Endothelial cell of umbilical vein (primary cell): ENCODE data around the gene WDR77. TPM values are rescaled to one million over a fixed set of nuclear protein-coding genes. Genes with fewer than 3 reads are reported as not detected.

Experiments
- BruUV-seq: library from RNA; stranded (reverse); fragments of 400-500 nt; replicated peaks from 2 replicates; lab custom pipeline; 2021; lab: Mats Ljungman, UMichigan
- CTCF ChIA-PET: fragments of 300-600, 350-600 bp; sonication (Branson Sonifier 250); formaldehyde crosslinking; loops from one replicate; lab custom pipeline; 2021; ENCODE audit warnings: antibody characterized with exemption, inconsistent platforms; lab: Charles Lee
- POLR2A ChIA-PET: fragments of 300-600, 350-600 bp; sonication (Branson Sonifier 250); formaldehyde crosslinking; loops from one replicate; lab custom pipeline; 2021; ENCODE audit warnings: antibody characterized with exemption, inconsistent platforms; lab: Charles Lee
- DNase-seq: peaks from one replicate; pipeline ENCODE4 v3.0.0-alpha.2; 2011; ENCODE audit warnings: low read depth, low spot score
- FAIRE-seq: peaks from 2 replicates; lab custom pipeline; 2011; peaks lifted over from hg19 to GRCh38; lab: Jason Lieb, UNC
- H2AFZ ChIP-seq: 2 replicates; pipeline ENCODE4 v1.6.0; 2012; ENCODE audit warnings: low read depth, low read length, control low read depth, inconsistent platforms
- H3K27ac ChIP-seq: 2 replicates; pipeline ENCODE4 v1.5.1; 2011; ENCODE audit warnings: low read depth, mild to moderate bottlenecking, control low read depth, low read length, moderate library complexity; ENCODE audit not compliant: insufficient read depth
- H3K27me3 ChIP-seq, 2 experiments: 2 replicates each; pipeline versions ENCODE4 v1.6.0 to v1.6.1; 2011; ENCODE audit warnings: low read length in 2 of 2, mixed read lengths in 1 of 2; ENCODE audit not compliant: control insufficient read depth in 2 of 2, insufficient read depth in 2 of 2
- H3K36me3 ChIP-seq, 2 experiments: 2 replicates in 1 of 2; 3 replicates in 1 of 2; pipeline ENCODE4 v1.5.1; 2011; ENCODE audit warnings: low read length in 2 of 2, mild to moderate bottlenecking in 1 of 2, moderate library complexity in 1 of 2; ENCODE audit not compliant: control insufficient read depth in 2 of 2, insufficient read depth in 2 of 2; ENCODE audit errors: extremely low read depth in 1 of 2
- H3K4me1 ChIP-seq: 3 replicates; pipeline ENCODE4 v1.5.1; 2011; ENCODE audit warnings: mild to moderate bottlenecking, low read length; ENCODE audit not compliant: control insufficient read depth, insufficient read depth; ENCODE audit errors: extremely low read depth
- H3K4me2 ChIP-seq: 2 replicates; pipeline ENCODE4 v1.6.1; 2011; ENCODE audit warnings: low read length, control low read depth, mixed read lengths; ENCODE audit not compliant: insufficient read depth
- H3K4me3 ChIP-seq, 3 experiments: fragments of 200-600 bp in 1 of 3; sonication (generic), shearing (Covaris generic) in 1 of 3; replicated peaks in 1 of 3; 2 replicates each; pipeline ENCODE4 v1.5.1; 2011 to 2016; ENCODE audit warnings: control low read depth in 3 of 3, low read length in 3 of 3, mild to moderate bottlenecking in 2 of 3, inconsistent platforms in 1 of 3, low read depth in 1 of 3, moderate library complexity in 1 of 3; ENCODE audit not compliant: insufficient read depth in 1 of 3
- H3K79me2 ChIP-seq: 2 replicates; pipeline ENCODE4 v1.6.0; 2012; ENCODE audit warnings: low read length, inconsistent platforms; ENCODE audit not compliant: control insufficient read depth, insufficient read depth
- H3K9ac ChIP-seq: replicated peaks from 2 replicates; pipeline ENCODE3; 2011; ENCODE audit warnings: low read length, control low read depth; ENCODE audit not compliant: insufficient read depth; ENCODE audit errors: extremely low read depth
- H3K9me1 ChIP-seq: replicated peaks from 3 replicates; pipeline ENCODE4 v1.6.0; 2011; ENCODE audit warnings: mild to moderate bottlenecking, low read length; ENCODE audit not compliant: control insufficient read depth, insufficient read depth; ENCODE audit errors: extremely low read depth
- H3K9me3 ChIP-seq: replicated peaks from 2 replicates; pipeline ENCODE4 v1.5.1; 2012; ENCODE audit warnings: low read length, inconsistent platforms; ENCODE audit not compliant: control insufficient read depth, insufficient read depth
- H4K20me1 ChIP-seq: replicated peaks from 2 replicates; pipeline ENCODE3; 2011; ENCODE audit warnings: mild to moderate bottlenecking, low read length; ENCODE audit not compliant: control insufficient read depth, insufficient read depth; ENCODE audit errors: extremely low read depth
- CTCF ChIP-seq, 2 donors: IDR thresholded peaks; 1 replicate in 1 of 2; 2 replicates in 1 of 2; pipeline ENCODE4 v1.5.1; 2011; ENCODE audit warnings: low read length in 2 of 2, mild to moderate bottlenecking in 2 of 2, moderate library complexity in 2 of 2, control low read depth in 1 of 2, inconsistent platforms in 1 of 2, low read depth in 1 of 2; ENCODE audit not compliant: insufficient read depth in 1 of 2; ENCODE audit errors: extremely low read depth in 1 of 2
- EZH2 ChIP-seq: IDR thresholded peaks from 2 replicates; pipeline ENCODE4 v1.6.1; 2012; ENCODE audit warnings: borderline replicate concordance, low read depth, mild to moderate bottlenecking, moderate library complexity, low read length, inconsistent platforms; ENCODE audit not compliant: severe bottlenecking
- FOS ChIP-seq: IDR thresholded peaks from 2 replicates; pipeline ENCODE4 v1.6.1; 2011; ENCODE audit warnings: mild to moderate bottlenecking, low read length, moderate library complexity, borderline replicate concordance; ENCODE audit not compliant: insufficient read depth
- GATA2 ChIP-seq: IDR thresholded peaks from 2 replicates; pipeline ENCODE4 v1.7.0; 2011; ENCODE audit warnings: low read depth, mild to moderate bottlenecking, moderate library complexity, mixed read lengths, low read length; ENCODE audit not compliant: insufficient read length, insufficient read depth
- JUN ChIP-seq: IDR thresholded peaks from 2 replicates; pipeline ENCODE4 v1.6.1; 2011; ENCODE audit warnings: borderline replicate concordance, low read depth; ENCODE audit not compliant: insufficient read length, insufficient read depth
- MAX ChIP-seq: IDR thresholded peaks from 2 replicates; pipeline ENCODE4 v1.6.1; 2011; ENCODE audit not compliant: insufficient read depth, insufficient read length
- MYC ChIP-seq: IDR thresholded peaks from one replicate; pipeline ENCODE4 v1.6.1; 2011; ENCODE audit warnings: mild to moderate bottlenecking, low read depth, low read length
- POLR2A ChIP-seq: IDR thresholded peaks from 2 replicates; pipeline ENCODE4 v1.6.1; 2012; ENCODE audit warnings: low read depth, mild to moderate bottlenecking, control low read depth, low read length
- POLR2AphosphoS5 ChIP-seq: IDR thresholded peaks from 2 replicates; pipeline ENCODE4 v1.6.1; 2012; ENCODE audit warnings: low read depth, mild to moderate bottlenecking, control low read depth, low read length, moderate library complexity; ENCODE audit not compliant: insufficient read depth
- dilution Hi-C: fragments of 300-500 bp; cut with MboI; formaldehyde crosslinking; loops from one replicate; pipeline ENCODE4 v1.15.0; 2019; ENCODE audit warnings: low sequenced_read_pairs; ENCODE audit not compliant: extremely low pct_ligation_motif_present
- intact Hi-C: fragments of 100-400 bp; cut with micrococcal nuclease; formaldehyde crosslinking; loops from one replicate; pipeline ENCODE4 v1.10.0; 2022
- polyA plus RNA-seq, 4 experiments: library from polyadenylated mRNA; depleted of rRNA in 3 of 4; stranded (reverse) in 3 of 4; unstranded in 1 of 4; fragments of >200 nt; gene quantifications; 2 replicates each; pipeline versions ENCODE4 v1.2.1 to v1.2.3, GENCODE V29; 2011 to 2012; ENCODE audit warnings: missing spikeins in 1 of 4
- total RNA-seq: library from RNA; stranded (reverse); gene quantifications from 2 replicates; pipeline ENCODE4 v1.2.3, GENCODE V29; 2021

The WDR77 gene
- total and polyA plus RNA-seq, 2 donors (not counting 3 experiments of a cell fraction or from before 2014, with no cell fraction given) = 41.3 to 116 TPM

DNA sequence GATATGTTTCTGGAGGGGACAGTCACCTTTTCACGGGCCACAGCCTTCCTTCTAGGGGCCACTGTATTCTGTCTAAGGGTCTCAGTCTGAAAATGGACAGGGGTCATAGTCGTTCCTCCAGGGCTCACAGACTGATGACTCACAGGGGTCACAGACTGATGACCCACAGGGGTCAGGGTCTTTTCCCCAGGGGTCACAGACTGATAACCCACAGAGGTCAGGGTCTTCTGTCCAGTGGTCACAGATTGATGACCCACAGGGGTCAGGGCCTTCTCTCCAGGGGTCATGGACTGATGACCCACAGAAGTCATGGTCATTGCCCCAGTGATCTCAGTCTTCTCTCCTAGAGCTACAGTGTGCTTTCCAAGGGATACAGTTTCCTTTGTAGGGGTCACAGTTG, 34.3 kb downstream of the WDR77 start:
- ChIA-PET POLR2A (no interaction called here), CTCF (no interaction called here)
- no peak for TF ChIP-seq JUN
- no peak for TF ChIP-seq CTCF (IDR thresholded peaks at IDR 0.05; ENCODE audit: extremely low read depth in 1 of 2, insufficient read depth in 1 of 2, low read depth in 1 of 2, low read length in 2 of 2)
- no peak for TF ChIP-seq MAX
- TF ChIP-seq GATA2 = no peak
- no peak for TF ChIP-seq EZH2
- no peak for TF ChIP-seq FOS
- no peak for TF ChIP-seq POLR2A
- no peak for TF ChIP-seq MYC
- no peak for TF ChIP-seq POLR2AphosphoS5
- Histone ChIP-seq H3K36me3 (no peaks in the 10 kb centered on the region), H3K9me3 (no peaks in the 10 kb centered on the region), H3K4me1 (no peaks in the 10 kb centered on the region), H3K9ac (no peak overlapping the region), H3K4me3 (no peak overlapping the region), H3K27ac (no peak overlapping the region), H3K9me1 (no peaks in the 10 kb centered on the region), H2AFZ (no peak overlapping the region), H4K20me1 (no peaks in the 10 kb centered on the region), H3K79me2 (no peaks in the 10 kb centered on the region), H3K27me3 (peaks cover 3 to 7% of the 10 kb centered on the region in 2 experiments), H3K4me2 (no peak overlapping the region)
- intact Hi-C loops = no loop called here
- no peak for FAIRE-seq
- dilution Hi-C loops = no loop called here
- BruUV-seq = no TSS peak
- DNase-seq = no peak
